ENCODE data around the gene PLEKHS1.

Gene PLEKHS1

GRCh38 chr10:113716109-113716910 is 35.2 kb upstream of the PLEKHS1 start:
- no peaks in the 10 kb centered on the region for H3K27me3 ChIP-seq (ENCODE audit: insufficient read depth, low read depth, severe bottlenecking)
- no peak overlapping the region for H3K27ac ChIP-seq
- no peaks in the 10 kb centered on the region for H3K9me3 ChIP-seq (ENCODE audit: severe bottlenecking)
- no peak for DNase-seq
- H3K4me3 ChIP-seq (ENCODE audit: low read depth, low read length), result no peak overlapping the region
- no peaks in the 10 kb centered on the region for H3K36me3 ChIP-seq
- no peak for TF ChIP-seq CTCF (IDR thresholded peaks at IDR 0.05; ENCODE audit: low read depth, low read length)

- H3K27me3 ChIP-seq (ENCODE audit: insufficient read depth, low read depth, severe bottlenecking), result no peaks in the 10 kb centered on the region
- H3K36me3 ChIP-seq, result no peaks in the 10 kb centered on the region
- TF ChIP-seq CTCF (IDR thresholded peaks at IDR 0.05; ENCODE audit: low read depth, low read length), result no peak
- no peak overlapping the region for H3K4me3 ChIP-seq (ENCODE audit: low read depth, low read length)
- H3K27ac ChIP-seq, result no peak overlapping the region
- no peaks in the 10 kb centered on the region for H3K9me3 ChIP-seq (ENCODE audit: severe bottlenecking)
- DNase-seq, result no peak
Observed at GRCh38 chr10:113718969-113719822, 32.3 kb upstream of the PLEKHS1 start.

GRCh38 chr10:113720386-113720785 is 31.1 kb upstream of the PLEKHS1 start:
- H3K36me3 ChIP-seq, result no peaks in the 10 kb centered on the region
- no peak overlapping the region for H3K4me3 ChIP-seq (ENCODE audit: low read depth, low read length)
- H3K27ac ChIP-seq, result no peak overlapping the region
- no peak for TF ChIP-seq CTCF (IDR thresholded peaks at IDR 0.05; ENCODE audit: low read depth, low read length)
- no peaks in the 10 kb centered on the region for H3K9me3 ChIP-seq (ENCODE audit: severe bottlenecking)
- no peaks in the 10 kb centered on the region for H3K27me3 ChIP-seq (ENCODE audit: insufficient read depth, low read depth, severe bottlenecking)
- DNase-seq, result no peak

- TF ChIP-seq CTCF (IDR thresholded peaks at IDR 0.05; ENCODE audit: low read depth, low read length), result no peak
- H3K4me3 ChIP-seq (ENCODE audit: low read depth, low read length), result no peak overlapping the region
- H3K36me3 ChIP-seq, result no peaks in the 10 kb centered on the region
- no peaks in the 10 kb centered on the region for H3K9me3 ChIP-seq (ENCODE audit: severe bottlenecking)
- H3K27ac ChIP-seq, result no peak overlapping the region
- no peak for DNase-seq
- no peaks in the 10 kb centered on the region for H3K27me3 ChIP-seq (ENCODE audit: insufficient read depth, low read depth, severe bottlenecking)
Observed at GRCh38 chr10:113732160-113732881, 19.2 kb upstream of the PLEKHS1 start.

GRCh38 chr10:113732966-113733365 is 18.5 kb upstream of the PLEKHS1 start:
- H3K36me3 ChIP-seq, result no peaks in the 10 kb centered on the region
- TF ChIP-seq CTCF (IDR thresholded peaks at IDR 0.05; ENCODE audit: low read depth, low read length), result no peak
- no peaks in the 10 kb centered on the region for H3K9me3 ChIP-seq (ENCODE audit: severe bottlenecking)
- no peak overlapping the region for H3K27ac ChIP-seq
- H3K4me3 ChIP-seq (ENCODE audit: low read depth, low read length), result no peak overlapping the region
- H3K27me3 ChIP-seq (ENCODE audit: insufficient read depth, low read depth, severe bottlenecking), result no peaks in the 10 kb centered on the region
- DNase-seq, result no peak

All from WERI-Rb-1 (cell line).